ENCODE measurements around the gene ATP5PO. TPM values are rescaled to one million over a fixed set of nuclear protein-coding genes. Genes with fewer than 3 reads are reported as not detected.
"Not testable (repeated sequence)": the region's sequence is repeated elsewhere in the genome, so short reads cannot be mapped to it uniquely, and the experiment has no call there.

ATP5PO gene
- total and polyA plus RNA-seq, 8 donors = 94.7 to 603 (median 358) TPM

DNA sequence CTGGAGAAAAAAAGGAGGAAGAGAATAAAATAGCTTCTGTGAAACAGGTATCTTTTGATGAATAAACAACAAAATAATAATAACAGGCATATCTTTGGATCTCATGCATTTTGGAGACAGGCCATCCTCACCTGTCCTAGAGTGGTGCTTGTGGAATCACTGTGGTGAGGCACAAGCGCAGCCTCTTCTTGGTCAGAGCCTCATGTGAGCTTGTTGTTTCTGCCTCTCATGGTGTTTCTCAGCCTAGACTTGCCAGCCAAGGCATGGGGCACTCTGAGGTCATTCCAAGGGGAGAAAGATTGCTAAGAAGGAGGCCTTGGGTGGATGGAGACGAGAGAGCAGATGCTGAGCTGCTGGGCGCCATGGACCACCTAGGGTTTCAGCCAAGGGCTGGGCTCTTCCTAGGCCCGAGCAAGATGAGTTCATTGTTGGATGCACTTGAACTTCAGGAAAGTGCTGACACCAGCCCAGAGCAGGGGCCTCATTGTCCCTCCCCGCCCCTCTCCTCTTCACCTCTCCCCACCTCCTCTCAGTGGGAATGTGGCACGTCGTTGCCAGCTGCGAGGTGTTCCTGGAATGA is 49.5 kb downstream of the ATP5PO start:
- Histone ChIP-seq H3K4me1 (no peaks in the 10 kb centered on the region), H3K27me3 (no peaks in the 10 kb centered on the region), H3K9me3 (no peaks in the 10 kb centered on the region), H3K4me3 (no peak overlapping the region), H3K36me3 (no peaks in the 10 kb centered on the region), H3K27ac (no peak overlapping the region)
- intact Hi-C loops (cut with DNase I; ENCODE audit: low total_unique reads) = no loop called here
- no peak for TF ChIP-seq CTCF (IDR thresholded peaks at IDR 0.05)
- no peak for TF ChIP-seq POLR2AphosphoS5 (IDR thresholded peaks at IDR 0.05)
- TF ChIP-seq POLR2A (IDR thresholded peaks at IDR 0.05) = no peak
- TF ChIP-seq EP300 (IDR thresholded peaks at IDR 0.05) = no peak
- no peak for DNase-seq
- 83 to 97% (median 88%) methylated on average over 4 to 8 of the region's 8 CpGs for WGBS, 5 donors

- TF ChIP-seq POLR2AphosphoS5 (IDR thresholded peaks at IDR 0.05) (no peak), CTCF (IDR thresholded peaks at IDR 0.05) (no peak), POLR2A (IDR thresholded peaks at IDR 0.05) (no peak)
- Histone ChIP-seq H3K4me1 (no peaks in the 10 kb centered on the region), H3K27ac (no peak overlapping the region), H3K9me3 (no peaks in the 10 kb centered on the region), H3K27me3 (no peaks in the 10 kb centered on the region), H3K36me3 (no peaks in the 10 kb centered on the region), H3K4me3 (no peak overlapping the region)
- intact Hi-C loops (cut with DNase I; ENCODE audit: low total_unique reads) = no loop called here
- DNase-seq = no peak
- WGBS, 5 donors = 83 to 91% (median 90%) methylated on average over 9 of the region's 9 CpGs
These were observed 50.4 kb downstream of the ATP5PO start for GRCh38 chr21:33865176-33865575.

GRCh38 chr21:33864150-33864549 is 51.5 kb downstream of the ATP5PO start:
- H3K27me3 ChIP-seq = no peaks in the 10 kb centered on the region
- H3K27ac ChIP-seq = no peak overlapping the region
- no peak overlapping the region for H3K4me3 ChIP-seq
- no peaks in the 10 kb centered on the region for H3K36me3 ChIP-seq
- 60 to 83% (median 81%) methylated on average over 1 of the region's 1 CpG for WGBS, 5 donors
- no peaks in the 10 kb centered on the region for H3K4me1 ChIP-seq
- intact Hi-C loops (cut with DNase I; ENCODE audit: low total_unique reads) = no loop called here
- DNase-seq = no peak
- H3K9me3 ChIP-seq = no peaks in the 10 kb centered on the region
- TF ChIP-seq POLR2A (IDR thresholded peaks at IDR 0.05) (no peak), CTCF (IDR thresholded peaks at IDR 0.05) (no peak), EP300 (IDR thresholded peaks at IDR 0.05) (no peak), POLR2AphosphoS5 (IDR thresholded peaks at IDR 0.05) (no peak)

- H3K4me3 ChIP-seq; H3K9me3 ChIP-seq; H3K36me3 ChIP-seq; intact Hi-C loops (cut with DNase I; ENCODE audit: low total_unique reads); H3K27me3 ChIP-seq; H3K4me1 ChIP-seq; DNase-seq; H3K27ac ChIP-seq: not testable (repeated sequence)
- WGBS, 5 donors = 95 to 98% (median 96%) methylated on average over 8 of the region's 8 CpGs
These were observed 52.4 kb downstream of the ATP5PO start for GRCh38 chr21:33863191-33863590.

- WGBS, 5 donors = 88 to 90% (median 90%) methylated on average over 3 of the region's 3 CpGs
- no peak for DNase-seq
- no peaks in the 10 kb centered on the region for H3K36me3 ChIP-seq
- no peaks in the 10 kb centered on the region for H3K27me3 ChIP-seq
- no peak overlapping the region for H3K27ac ChIP-seq
- no peak for TF ChIP-seq POLR2A (IDR thresholded peaks at IDR 0.05)
- TF ChIP-seq POLR2AphosphoS5 (IDR thresholded peaks at IDR 0.05) = no peak
- TF ChIP-seq CTCF (IDR thresholded peaks at IDR 0.05) = no peak
- TF ChIP-seq EP300 (IDR thresholded peaks at IDR 0.05) = no peak
- peaks cover 0 to 8% (median 0%) of the 10 kb centered on the region in 4 donors for H3K4me1 ChIP-seq
- no peak overlapping the region for H3K4me3 ChIP-seq
- H3K9me3 ChIP-seq = no peaks in the 10 kb centered on the region
- intact Hi-C loops (cut with DNase I; ENCODE audit: low total_unique reads) = no loop called here
These were observed 54.5 kb downstream of the ATP5PO start for GRCh38 chr21:33861125-33861524.
